Measurements from ENCODE around the gene ENPP4.

Gene ENPP4

DNA sequence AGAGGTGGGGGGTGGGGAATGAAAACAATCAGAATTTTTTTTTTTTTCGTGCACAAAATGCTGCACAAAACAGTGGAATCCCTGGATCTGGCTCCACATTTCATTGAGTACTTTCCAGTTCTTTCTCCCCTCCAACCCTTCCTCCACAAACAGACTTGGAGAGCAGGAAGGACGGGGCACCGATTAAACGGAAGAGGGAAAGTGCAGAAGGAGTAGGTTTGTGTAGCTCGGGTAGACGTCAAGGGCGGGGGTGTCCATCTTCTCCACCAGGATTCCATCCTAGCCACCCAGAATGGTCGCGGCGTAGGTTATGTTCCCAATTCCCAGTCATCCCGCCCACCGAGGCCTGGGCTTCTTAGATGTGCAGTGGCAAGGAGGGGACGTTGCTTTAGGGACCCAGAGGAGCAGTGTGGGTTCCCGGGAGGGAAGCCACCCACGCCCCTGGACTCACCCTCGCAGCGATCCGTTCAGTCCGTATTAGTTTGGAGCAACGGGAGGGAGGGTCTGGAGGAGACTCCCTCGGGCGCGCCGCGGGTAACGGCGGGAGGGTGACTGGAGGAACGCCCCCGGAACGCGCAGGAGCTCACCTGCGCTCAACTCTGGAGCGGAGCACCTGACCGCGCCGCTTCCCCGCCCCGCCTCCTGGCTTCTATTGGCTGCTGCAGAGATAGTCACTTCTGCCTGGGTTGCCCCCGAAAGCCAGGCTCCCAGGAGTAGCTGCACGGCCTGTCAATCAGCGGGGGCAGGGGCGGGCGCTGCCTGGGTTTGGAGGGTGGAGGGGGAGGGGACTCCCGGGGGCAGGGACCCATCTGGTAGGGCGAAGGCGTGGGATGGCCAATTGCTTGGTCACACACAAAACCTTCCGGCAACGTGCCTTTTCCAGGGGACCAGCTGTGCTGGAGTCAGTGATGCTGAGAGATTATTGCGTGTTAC, 40.8 kb downstream of the ENPP4 start, which contains the start of gene ENPP5:
Gene ENPP5, minus strand, starts transcription at position 624 of the 933 bp plus-strand sequence. CDS start 2,718 bp downstream, outside the sequence.
- TF ChIP-seq ZNF384 (IDR thresholded peaks at IDR 0.05) (peak; percentile 56), NFRKB (IDR thresholded peaks at IDR 0.05) (no peak), FOXA1 (IDR thresholded peaks at IDR 0.05) (no peak)
- TF ChIP-seq, protein P1, sequence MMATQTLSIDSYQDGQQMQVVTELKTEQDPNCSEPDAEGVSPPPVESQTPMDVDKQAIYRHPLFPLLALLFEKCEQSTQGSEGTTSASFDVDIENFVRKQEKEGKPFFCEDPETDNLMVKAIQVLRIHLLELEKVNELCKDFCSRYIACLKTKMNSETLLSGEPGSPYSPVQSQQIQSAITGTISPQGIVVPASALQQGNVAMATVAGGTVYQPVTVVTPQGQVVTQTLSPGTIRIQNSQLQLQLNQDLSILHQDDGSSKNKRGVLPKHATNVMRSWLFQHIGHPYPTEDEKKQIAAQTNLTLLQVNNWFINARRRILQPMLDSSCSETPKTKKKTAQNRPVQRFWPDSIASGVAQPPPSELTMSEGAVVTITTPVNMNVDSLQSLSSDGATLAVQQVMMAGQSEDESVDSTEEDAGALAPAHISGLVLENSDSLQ (IDR thresholded peaks at IDR 0.05) = peak; percentile 99
- ChIA-PET CTCF (interaction anchor here (1.4 kb wide), 1 partner anchor 81 kb away, joined by 3 read pairs; no protein-coding TSS in a partner anchor), POLR2A (interaction anchor here (0.6 to 2.3 kb wide), 8 partner anchors 8 to 948 kb away, joined by 3 to 10 read pairs (median 4); partner anchors contain the start of gene ENPP4)
- DNase-seq (ENCODE audit: extremely low spot score) = peak; percentile 89

DNA sequence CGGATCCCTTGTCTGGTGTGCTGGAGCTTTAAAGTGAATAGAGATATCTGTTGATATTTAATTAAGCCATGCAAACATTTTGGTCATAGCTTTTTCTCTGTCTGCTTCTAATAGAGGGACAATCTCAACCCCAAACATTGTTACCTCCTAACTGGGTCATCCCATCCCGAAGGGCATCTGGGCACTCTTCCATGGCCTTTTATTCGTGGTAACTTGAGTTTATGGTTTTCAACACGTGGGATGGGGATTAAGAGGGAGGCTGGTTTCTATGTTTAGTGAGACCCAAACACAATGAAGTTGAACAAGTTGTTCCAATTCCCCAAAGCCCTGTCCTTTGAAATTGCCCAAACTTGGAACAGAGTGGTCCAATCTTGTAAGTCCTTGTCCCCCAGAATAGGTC, 42.4 kb downstream of the ENPP4 start:
- no peak for DNase-seq (ENCODE audit: extremely low spot score)
- ChIA-PET CTCF (interaction anchor here (0.7 kb wide), 1 partner anchor 15 kb away, joined by 3 read pairs; no protein-coding TSS in a partner anchor), POLR2A (interaction anchor here (2.3 kb wide), 1 partner anchor 43 kb away, joined by 10 read pairs; the partner anchor contains the start of gene ENPP4)
- TF ChIP-seq BHLHE40 (IDR thresholded peaks at IDR 0.05; ENCODE audit: borderline replicate concordance) = no peak
- no peak for TF ChIP-seq ZNF384 (IDR thresholded peaks at IDR 0.05)
- no peak for TF ChIP-seq NFRKB (IDR thresholded peaks at IDR 0.05)
- TF ChIP-seq FOXM1 (IDR thresholded peaks at IDR 0.05; ENCODE audit: borderline replicate concordance) = no peak

DNA sequence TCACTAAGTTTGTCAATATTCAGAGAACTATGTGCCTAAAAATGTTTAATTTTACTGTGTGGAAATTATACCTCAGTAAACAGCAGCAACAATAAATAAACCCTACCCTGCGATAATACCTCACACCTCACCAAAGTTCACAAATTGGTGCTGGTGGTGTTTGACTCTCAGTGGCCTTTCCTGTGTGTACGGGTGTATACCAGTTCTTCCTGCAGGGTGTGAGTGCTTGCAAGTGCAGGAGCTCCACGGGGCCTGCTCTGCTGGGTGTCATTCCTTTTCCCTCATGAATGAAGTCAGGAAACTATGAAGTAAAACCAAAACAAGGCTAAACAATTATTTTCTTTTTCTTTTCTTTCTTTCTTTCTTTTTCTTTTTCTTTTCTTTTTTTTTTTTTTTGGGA, 45.1 kb downstream of the ENPP4 start:
- no peak for DNase-seq (ENCODE audit: extremely low spot score)
- TF ChIP-seq, protein P1 (IDR thresholded peaks at IDR 0.05) = no peak
- no peak for TF ChIP-seq L3MBTL2 (conservative IDR thresholded peaks at IDR 0.05)
- TF ChIP-seq BHLHE40 (IDR thresholded peaks at IDR 0.05; ENCODE audit: borderline replicate concordance) = no peak
- no peak for TF ChIP-seq ZNF384 (IDR thresholded peaks at IDR 0.05)
- no peak for TF ChIP-seq TARDBP (IDR thresholded peaks at IDR 0.05)
- no peak for TF ChIP-seq SP1 (IDR thresholded peaks at IDR 0.05)
- TF ChIP-seq CTBP1 (IDR thresholded peaks at IDR 0.05; ENCODE audit: borderline replicate concordance) = no peak
- no peak for TF ChIP-seq LEF1 (IDR thresholded peaks at IDR 0.05; ENCODE audit: borderline replicate concordance)
- no peak for TF ChIP-seq FOXK2 (IDR thresholded peaks at IDR 0.05)
- CTCF ChIA-PET = no interaction called here
- POLR2A ChIA-PET = no interaction called here

DNA sequence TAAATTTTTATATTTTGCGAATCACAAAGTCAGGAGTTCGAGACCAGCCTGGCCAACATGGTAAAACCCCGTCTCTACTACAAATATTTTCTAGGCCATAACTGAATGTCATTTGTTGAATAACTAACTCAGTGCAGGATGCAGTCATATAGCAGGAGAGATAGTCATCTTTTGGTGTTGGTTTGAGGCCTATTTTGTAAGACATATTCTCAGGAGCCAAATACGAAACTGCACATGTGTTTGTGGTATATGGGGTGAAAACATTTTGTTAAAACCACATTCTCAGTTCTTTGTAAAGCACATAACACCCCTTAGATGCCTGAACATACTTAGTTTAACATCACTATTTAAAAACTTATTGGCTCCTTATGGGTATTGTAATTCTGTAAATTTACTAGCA, 45.7 kb downstream of the ENPP4 start:
- TF ChIP-seq L3MBTL2 (conservative IDR thresholded peaks at IDR 0.05) (no peak), FOXA1 (IDR thresholded peaks at IDR 0.05) (no peak), NFRKB (IDR thresholded peaks at IDR 0.05) (no peak), BHLHE40 (IDR thresholded peaks at IDR 0.05; ENCODE audit: borderline replicate concordance) (no peak), ARNT (IDR thresholded peaks at IDR 0.05) (no peak), SUZ12 (IDR thresholded peaks at IDR 0.05) (no peak), SP1 (IDR thresholded peaks at IDR 0.05) (no peak), CTBP1 (IDR thresholded peaks at IDR 0.05; ENCODE audit: borderline replicate concordance) (no peak), FOXM1 (IDR thresholded peaks at IDR 0.05; ENCODE audit: borderline replicate concordance) (no peak), LEF1 (IDR thresholded peaks at IDR 0.05; ENCODE audit: borderline replicate concordance) (no peak), ELF4 (IDR thresholded peaks at IDR 0.05) (no peak), HDGF (IDR thresholded peaks at IDR 0.05; ENCODE audit: borderline replicate concordance) (no peak), TARDBP (IDR thresholded peaks at IDR 0.05) (no peak), ZNF384 (IDR thresholded peaks at IDR 0.05) (no peak)
- TF ChIP-seq, protein P1 (IDR thresholded peaks at IDR 0.05) = no peak
- CTCF ChIA-PET = no interaction called here
- DNase-seq (ENCODE audit: extremely low spot score) = no peak
- POLR2A ChIA-PET = no interaction called here

DNA sequence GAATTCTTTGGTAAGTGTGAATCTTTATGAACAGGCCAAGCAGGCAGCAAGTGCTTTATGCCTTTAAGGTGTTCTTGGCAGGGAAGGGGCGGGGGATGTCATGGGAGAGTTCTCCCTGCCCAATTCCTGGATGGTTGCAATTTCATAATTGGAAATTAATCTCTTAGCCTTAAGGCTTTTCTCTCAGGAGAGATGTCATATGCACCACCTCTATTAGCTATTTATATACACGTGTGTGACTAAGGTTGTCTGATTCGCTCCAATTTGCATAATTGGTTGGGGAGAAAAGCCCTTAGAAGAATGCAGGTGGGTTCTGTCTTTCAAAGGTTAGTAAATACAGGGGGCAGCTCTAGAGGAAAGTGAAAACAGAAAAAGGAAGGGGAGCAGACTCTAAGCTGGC, 46.2 kb downstream of the ENPP4 start:
- CTCF ChIA-PET = interaction anchor here (0.7 kb wide), 1 partner anchor 86 kb away, joined by 3 read pairs; no protein-coding TSS in a partner anchor
- no peak for DNase-seq (ENCODE audit: extremely low spot score)
- POLR2A ChIA-PET = no interaction called here
- TF ChIP-seq LEF1 (IDR thresholded peaks at IDR 0.05; ENCODE audit: borderline replicate concordance) = no peak
- TF ChIP-seq HDGF (IDR thresholded peaks at IDR 0.05; ENCODE audit: borderline replicate concordance) = no peak
- TF ChIP-seq, protein P1 (IDR thresholded peaks at IDR 0.05) = no peak
- TF ChIP-seq ELF4 (IDR thresholded peaks at IDR 0.05) = no peak

DNA sequence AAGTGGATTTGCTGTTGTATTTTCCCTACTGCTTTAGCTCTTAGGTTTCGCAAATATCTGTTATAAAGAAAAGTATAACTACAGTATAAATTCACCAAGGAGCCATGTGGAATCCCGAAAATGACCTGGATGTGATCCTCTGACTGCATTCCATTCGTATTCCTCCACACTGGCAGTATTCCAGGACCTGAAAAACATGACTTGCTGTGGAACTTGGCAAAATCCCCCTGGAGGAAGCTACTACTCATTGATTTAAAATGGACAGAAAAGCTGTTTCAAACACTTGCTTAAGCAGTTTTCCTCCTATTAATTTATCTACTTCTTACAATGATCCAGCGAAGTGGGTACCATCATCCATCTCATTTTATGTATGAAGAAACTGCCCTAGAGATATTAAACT, 54.3 kb downstream of the ENPP4 start:
- CTCF ChIA-PET = no interaction called here
- TF ChIP-seq ZNF384 (IDR thresholded peaks at IDR 0.05) = no peak
- no peak for TF ChIP-seq NFRKB (IDR thresholded peaks at IDR 0.05)
- TF ChIP-seq SP1 (IDR thresholded peaks at IDR 0.05) = no peak
- TF ChIP-seq, protein P1 (IDR thresholded peaks at IDR 0.05) = no peak
- no peak for TF ChIP-seq CTBP1 (IDR thresholded peaks at IDR 0.05; ENCODE audit: borderline replicate concordance)
- no peak for TF ChIP-seq SUZ12 (IDR thresholded peaks at IDR 0.05)
- TF ChIP-seq ELF4 (IDR thresholded peaks at IDR 0.05) = no peak
- TF ChIP-seq FOXK2 (IDR thresholded peaks at IDR 0.05) = no peak
- TF ChIP-seq HDGF (IDR thresholded peaks at IDR 0.05; ENCODE audit: borderline replicate concordance) = no peak
- no peak for TF ChIP-seq TARDBP (IDR thresholded peaks at IDR 0.05)
- TF ChIP-seq LEF1 (IDR thresholded peaks at IDR 0.05; ENCODE audit: borderline replicate concordance) = no peak
- TF ChIP-seq ARNT (IDR thresholded peaks at IDR 0.05) = no peak
- no peak for TF ChIP-seq FOXA1 (IDR thresholded peaks at IDR 0.05)
- TF ChIP-seq BHLHE40 (IDR thresholded peaks at IDR 0.05; ENCODE audit: borderline replicate concordance) = no peak
- no peak for TF ChIP-seq FOXM1 (IDR thresholded peaks at IDR 0.05; ENCODE audit: borderline replicate concordance)
- TF ChIP-seq L3MBTL2 (conservative IDR thresholded peaks at IDR 0.05) = no peak
- DNase-seq (ENCODE audit: extremely low spot score) = no peak
- POLR2A ChIA-PET = interaction anchor here (1.1 kb wide), 1 partner anchor 13 kb away, joined by 4 read pairs; the partner anchor contains the start of gene ENPP5
